ENCODE data around the gene MAB21L3. TPM values are rescaled to one million over a fixed set of nuclear protein-coding genes. Genes with fewer than 3 reads are reported as not detected.

The MAB21L3 gene
- total RNA-seq, 2 donors from 2014 or later: not detected

GRCh38 chr1:116179964-116180363 is 68.8 kb downstream of the MAB21L3 start:
- no peaks in the 10 kb centered on the region for H3K27me3 ChIP-seq (replicated peaks; ENCODE audit: insufficient read depth)
- no peak for ATAC-seq (ENCODE audit: insufficient number of reproducible peaks, low FRiP score, low read depth)
- H3K4me3 ChIP-seq: no peak overlapping the region
- TF ChIP-seq, protein P1, sequence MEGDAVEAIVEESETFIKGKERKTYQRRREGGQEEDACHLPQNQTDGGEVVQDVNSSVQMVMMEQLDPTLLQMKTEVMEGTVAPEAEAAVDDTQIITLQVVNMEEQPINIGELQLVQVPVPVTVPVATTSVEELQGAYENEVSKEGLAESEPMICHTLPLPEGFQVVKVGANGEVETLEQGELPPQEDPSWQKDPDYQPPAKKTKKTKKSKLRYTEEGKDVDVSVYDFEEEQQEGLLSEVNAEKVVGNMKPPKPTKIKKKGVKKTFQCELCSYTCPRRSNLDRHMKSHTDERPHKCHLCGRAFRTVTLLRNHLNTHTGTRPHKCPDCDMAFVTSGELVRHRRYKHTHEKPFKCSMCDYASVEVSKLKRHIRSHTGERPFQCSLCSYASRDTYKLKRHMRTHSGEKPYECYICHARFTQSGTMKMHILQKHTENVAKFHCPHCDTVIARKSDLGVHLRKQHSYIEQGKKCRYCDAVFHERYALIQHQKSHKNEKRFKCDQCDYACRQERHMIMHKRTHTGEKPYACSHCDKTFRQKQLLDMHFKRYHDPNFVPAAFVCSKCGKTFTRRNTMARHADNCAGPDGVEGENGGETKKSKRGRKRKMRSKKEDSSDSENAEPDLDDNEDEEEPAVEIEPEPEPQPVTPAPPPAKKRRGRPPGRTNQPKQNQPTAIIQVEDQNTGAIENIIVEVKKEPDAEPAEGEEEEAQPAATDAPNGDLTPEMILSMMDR (IDR thresholded peaks at IDR 0.05): no peak
- DNase-seq (ENCODE audit: low spot score): no peak
- no peaks in the 10 kb centered on the region for H3K9me3 ChIP-seq
- no peaks in the 10 kb centered on the region for H3K4me1 ChIP-seq (ENCODE audit: control insufficient read depth in 1 of 2, low read depth in 2 of 2)
- no peaks in the 10 kb centered on the region for H3K36me3 ChIP-seq
- H3K27ac ChIP-seq: no peak overlapping the region

- Histone ChIP-seq H3K9me3 (no peaks in the 10 kb centered on the region), H3K27ac (no peak overlapping the region), H3K36me3 (no peaks in the 10 kb centered on the region), H3K4me3 (no peak overlapping the region), H3K27me3 (replicated peaks; ENCODE audit: insufficient read depth) (no peaks in the 10 kb centered on the region), H3K4me1 (ENCODE audit: control insufficient read depth in 1 of 2, low read depth in 2 of 2) (no peaks in the 10 kb centered on the region)
- TF ChIP-seq, protein P1 (IDR thresholded peaks at IDR 0.05): no peak
- ATAC-seq (ENCODE audit: insufficient number of reproducible peaks, low FRiP score, low read depth) (no peak), DNase-seq (ENCODE audit: low spot score) (no peak)
Observed at GRCh38 chr1:116182019-116182714, 71.0 kb downstream of the MAB21L3 start.

Other genes starting within 250 kb of the MAB21L3 start
- 10 to 100 TPM in 1 of 2 donors, 1 to 10 TPM in 1; 7.3 to 11.9 TPM for gene SLC22A15, start 134.9 kb upstream of the MAB21L3 start, total RNA-seq

Data from thoracic aorta (tissue), 2 donors.